ENCODE results near the gene HYAL2. TPM values are rescaled to one million over a fixed set of nuclear protein-coding genes. Genes with fewer than 3 reads are reported as not detected.

Gene HYAL2
- total and polyA plus RNA-seq, 9 of the 15 experiments (the other 6 are each of a cell fraction or from before 2014, with no cell fraction given) = 0.36 to 22.7 (median 11.4) TPM; not detected in 1

DNA sequence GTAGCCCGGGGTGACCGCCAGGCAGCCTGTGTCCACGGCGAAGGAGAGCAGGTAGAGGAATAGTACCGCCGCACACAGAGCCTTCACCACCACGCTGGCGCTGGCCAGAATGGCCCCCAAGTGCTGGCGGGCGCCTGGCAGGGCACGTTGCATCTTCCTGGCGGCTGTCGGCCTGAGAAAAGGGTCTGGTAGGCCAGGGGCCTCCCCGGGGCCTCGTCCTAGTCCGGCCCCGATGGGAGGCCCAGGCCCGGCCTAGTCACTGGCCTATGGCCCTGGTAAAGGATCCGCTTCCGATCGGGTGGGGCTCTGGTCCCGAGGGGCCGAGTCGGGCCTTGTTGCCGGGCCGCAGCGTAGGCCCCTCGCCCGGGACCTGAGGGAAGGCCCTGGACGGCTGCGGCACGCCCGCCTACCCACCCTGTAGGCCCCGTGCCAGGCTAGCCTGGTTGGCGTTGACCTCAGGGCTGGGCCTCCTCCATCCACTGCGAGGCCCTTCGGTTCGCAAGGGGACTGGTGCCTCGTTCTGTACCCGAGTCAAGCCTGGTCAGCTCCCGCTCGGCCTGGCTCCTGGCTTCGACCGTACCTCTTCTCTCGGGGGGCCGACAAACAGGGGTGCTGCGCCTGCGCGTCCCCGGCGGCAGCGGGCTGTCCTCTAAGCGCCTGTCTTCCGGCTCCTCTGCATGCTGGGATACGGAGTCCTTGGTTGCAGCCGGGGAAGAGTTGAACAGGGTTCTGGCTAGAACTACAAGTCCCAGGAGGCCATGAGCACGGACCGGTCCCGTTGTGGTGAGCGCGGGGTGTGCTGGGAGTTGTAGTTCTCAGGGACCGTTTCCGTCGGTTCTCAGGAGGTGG lies 36.6 kb upstream of the HYAL2 start, which contains the start of gene TMEM115 (continued):
- TF ChIP-seq ZNF354B (CRISPR knock-in tag; IDR thresholded peaks at IDR 0.05) (0 out of 2 replicates have a peak, but pooled peaks have one; percentile 7), HIVEP1 (CRISPR knock-in tag; IDR thresholded peaks at IDR 0.05) (no peak), SREBF2 (CRISPR knock-in tag; IDR thresholded peaks at IDR 0.05) (no peak), FOXK2 (conservative IDR thresholded peaks at IDR 0.05 in 1 of 2, IDR thresholded peaks at IDR 0.05 in 1 of 2; ENCODE audit: low read depth in 2 of 2) (no peak), ZFP36 (IDR thresholded peaks at IDR 0.05; ENCODE audit: low read depth, low read length, partially characterized antibody) (no peak), THRAP3 (IDR thresholded peaks at IDR 0.05; ENCODE audit: borderline replicate concordance) (no peak), NR2C1 (IDR thresholded peaks at IDR 0.05) (peak; percentile 74; the same call in 1 of the 2 replicates), NR2C1 (tag; IDR thresholded peaks at IDR 0.05) (peak; percentile 93), E2F6 (IDR thresholded peaks at IDR 0.05; ENCODE audit: borderline replicate concordance in 1 of 2, extremely low read depth in 1 of 2, insufficient read depth in 1 of 2, insufficient read length in 1 of 2, low read depth in 1 of 2, low read length in 1 of 2, poor library complexity in 1 of 2, severe bottlenecking in 1 of 2) (peak in 1 of 2 experiments; percentile 56), SAP30 (IDR thresholded peaks at IDR 0.05; ENCODE audit: borderline replicate concordance, insufficient read depth, low read depth, low read length, poor library complexity, severe bottlenecking) (no peak), RBM17 (IDR thresholded peaks at IDR 0.05; ENCODE audit: borderline replicate concordance, low read depth, low read length) (no peak), UBTF (IDR thresholded peaks at IDR 0.05; ENCODE audit: borderline replicate concordance in 1 of 2, low read depth in 2 of 2, low read length in 2 of 2) (peak in 1 of 2 experiments; percentile 68; a peak in 1 of 4 replicates), ZNF24 (IDR thresholded peaks at IDR 0.05) (no peak)
- TF ChIP-seq, protein P1, sequence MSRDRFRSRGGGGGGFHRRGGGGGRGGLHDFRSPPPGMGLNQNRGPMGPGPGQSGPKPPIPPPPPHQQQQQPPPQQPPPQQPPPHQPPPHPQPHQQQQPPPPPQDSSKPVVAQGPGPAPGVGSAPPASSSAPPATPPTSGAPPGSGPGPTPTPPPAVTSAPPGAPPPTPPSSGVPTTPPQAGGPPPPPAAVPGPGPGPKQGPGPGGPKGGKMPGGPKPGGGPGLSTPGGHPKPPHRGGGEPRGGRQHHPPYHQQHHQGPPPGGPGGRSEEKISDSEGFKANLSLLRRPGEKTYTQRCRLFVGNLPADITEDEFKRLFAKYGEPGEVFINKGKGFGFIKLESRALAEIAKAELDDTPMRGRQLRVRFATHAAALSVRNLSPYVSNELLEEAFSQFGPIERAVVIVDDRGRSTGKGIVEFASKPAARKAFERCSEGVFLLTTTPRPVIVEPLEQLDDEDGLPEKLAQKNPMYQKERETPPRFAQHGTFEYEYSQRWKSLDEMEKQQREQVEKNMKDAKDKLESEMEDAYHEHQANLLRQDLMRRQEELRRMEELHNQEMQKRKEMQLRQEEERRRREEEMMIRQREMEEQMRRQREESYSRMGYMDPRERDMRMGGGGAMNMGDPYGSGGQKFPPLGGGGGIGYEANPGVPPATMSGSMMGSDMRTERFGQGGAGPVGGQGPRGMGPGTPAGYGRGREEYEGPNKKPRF (IDR thresholded peaks at IDR 0.05; ENCODE audit: low read depth, low read length) = no peak
